H1 (cell line): ENCODE measurements around the gene BCL2. TPM values are rescaled to one million over a fixed set of nuclear protein-coding genes. Genes with fewer than 3 reads are reported as not detected.

Experiments
- CTCF ChIA-PET: fragments of 300-600 bp; sonication (Branson Sonifier 250); formaldehyde crosslinking; loops from one replicate; lab custom pipeline; 2021; ENCODE audit not compliant: partially characterized antibody; lab: Charles Lee
- POLR2A ChIA-PET: fragments of 300-600 bp; sonication (Branson Sonifier 250); formaldehyde crosslinking; loops from one replicate; lab custom pipeline; 2021; ENCODE audit warnings: inconsistent platforms; ENCODE audit not compliant: partially characterized antibody; lab: Charles Lee
- DNase-seq, 2 experiments: peaks; one replicate each; pipeline versions ENCODE4 v3.0.0 to v3.0.0-alpha.2; 2010 to 2022; ENCODE audit warnings: low spot score in 2 of 2, low read depth in 1 of 2, mixed read lengths in 1 of 2
- FAIRE-seq: peaks from 2 replicates; lab custom pipeline; 2011; peaks lifted over from hg19 to GRCh38; lab: Jason Lieb, UNC
- H2AFZ ChIP-seq: 2 replicates; pipeline ENCODE4 v1.8.1; 2012; ENCODE audit warnings: low read length, inconsistent platforms
- H2AK5ac ChIP-seq: 2 replicates; pipeline ENCODE4 v1.6.1; 2013; ENCODE audit warnings: low read depth, low read length
- H2BK120ac ChIP-seq: replicated peaks from 2 replicates; pipeline ENCODE3; 2013; ENCODE audit warnings: low read depth, low read length, inconsistent platforms
- H2BK12ac ChIP-seq: 2 replicates; pipeline ENCODE4 v1.6.1; 2013; ENCODE audit warnings: low read depth, low read length
- H2BK15ac ChIP-seq: 2 replicates; pipeline ENCODE4 v1.6.1; 2013; ENCODE audit warnings: low read length
- H2BK20ac ChIP-seq: 2 replicates; pipeline ENCODE4 v1.6.1; 2013; ENCODE audit warnings: low read length
- H2BK5ac ChIP-seq: 2 replicates; pipeline ENCODE4 v1.6.1; 2013; ENCODE audit warnings: low read depth, low read length
- H3K14ac ChIP-seq: 2 replicates; pipeline ENCODE4 v1.6.1; 2013; ENCODE audit warnings: inconsistent platforms; ENCODE audit not compliant: insufficient read length
- H3K18ac ChIP-seq: 2 replicates; pipeline ENCODE4 v1.6.1; 2013; ENCODE audit warnings: low read length; ENCODE audit errors: extremely low read depth
- H3K23ac ChIP-seq: 2 replicates; pipeline ENCODE4 v1.6.1; 2013; ENCODE audit warnings: inconsistent platforms; ENCODE audit not compliant: insufficient read length
- H3K23me2 ChIP-seq: 2 replicates; pipeline ENCODE4 v1.6.1; 2013; ENCODE audit warnings: low read depth, low read length
- H3K27ac ChIP-seq: 2 replicates; pipeline ENCODE4 v1.6.1; 2011; ENCODE audit warnings: low read depth, low read length, inconsistent platforms
- H3K27me3 ChIP-seq, 4 experiments: replicated peaks in 1 of 4; 1 replicate in 1 of 4; 2 replicates in 3 of 4; pipeline versions ENCODE4 v1.6.1 to v1.8.1; 2011 to 2013; ENCODE audit warnings: low read length in 3 of 4, mild to moderate bottlenecking in 3 of 4, inconsistent platforms in 2 of 4, mixed read lengths in 2 of 4, moderate library complexity in 1 of 4; ENCODE audit not compliant: control insufficient read depth in 3 of 4, insufficient read depth in 3 of 4; ENCODE audit errors: extremely low read depth in 1 of 4
- H3K36me3 ChIP-seq, 4 experiments: 2 replicates each; pipeline versions ENCODE4 v1.6.1 to v1.8.1; 2011 to 2013; ENCODE audit warnings: mild to moderate bottlenecking in 4 of 4, low read length in 3 of 4, moderate library complexity in 2 of 4, control low read depth in 1 of 4, inconsistent platforms in 1 of 4; ENCODE audit not compliant: insufficient read depth in 4 of 4, control insufficient read depth in 2 of 4
- H3K4ac ChIP-seq: replicated peaks from 2 replicates; pipeline ENCODE3; 2013; ENCODE audit warnings: low read length, low read depth, mixed read lengths, inconsistent platforms; ENCODE audit not compliant: insufficient read length
- H3K4me1 ChIP-seq, 4 experiments: replicated peaks in 1 of 4; 1 replicate in 1 of 4; 2 replicates in 3 of 4; pipeline versions ENCODE4 v1.6.1 to v1.8.1; 2011 to 2013; ENCODE audit warnings: low read length in 3 of 4, inconsistent platforms in 2 of 4, mixed read lengths in 1 of 4; ENCODE audit not compliant: insufficient read depth in 4 of 4, control insufficient read depth in 3 of 4
- H3K4me2 ChIP-seq, 2 experiments: 2 replicates each; pipeline versions ENCODE4 v1.6.1 to v1.8.1; 2011 to 2013; ENCODE audit warnings: low read depth in 2 of 2, low read length in 2 of 2, control low read depth in 1 of 2, inconsistent platforms in 1 of 2, mild to moderate bottlenecking in 1 of 2; ENCODE audit not compliant: insufficient read depth in 1 of 2
- H3K4me3 ChIP-seq, 4 experiments: fragments of 200-600, 300-600 bp in 1 of 4; sonication (generic), shearing (Covaris generic), sonication (Bioruptor Twin) in 1 of 4; 2 replicates each; pipeline versions ENCODE4 v1.5.1 to v1.8.1; 2011 to 2016; ENCODE audit warnings: low read length in 4 of 4, low read depth in 3 of 4, control low read depth in 2 of 4, inconsistent platforms in 2 of 4, mild to moderate bottlenecking in 2 of 4, mixed read lengths in 1 of 4, moderate library complexity in 1 of 4; ENCODE audit not compliant: insufficient read depth in 2 of 4; ENCODE audit errors: extremely low read depth in 1 of 4
- H3K56ac ChIP-seq: replicated peaks from 2 replicates; pipeline ENCODE3; 2013; ENCODE audit warnings: low read depth, mild to moderate bottlenecking, mixed read lengths, low read length, inconsistent platforms; ENCODE audit not compliant: insufficient read length
- H3K79me1 ChIP-seq: 2 replicates; pipeline ENCODE4 v1.6.1; 2013; ENCODE audit warnings: low read depth, low read length, control low read depth
- H3K79me2 ChIP-seq, 2 experiments: 2 replicates each; pipeline versions ENCODE4 v1.6.1 to v1.8.1; 2012 to 2013; ENCODE audit warnings: low read length in 2 of 2, mild to moderate bottlenecking in 2 of 2, inconsistent platforms in 1 of 2; ENCODE audit not compliant: insufficient read depth in 2 of 2, control insufficient read depth in 1 of 2
- H3K9ac ChIP-seq, 4 experiments: replicated peaks in 1 of 4; 1 replicate in 1 of 4; 2 replicates in 3 of 4; pipeline versions ENCODE4 v1.6.1 to v1.8.1; 2011 to 2013; ENCODE audit warnings: low read depth in 3 of 4, low read length in 3 of 4, control low read depth in 2 of 4, mild to moderate bottlenecking in 2 of 4, moderate library complexity in 2 of 4, inconsistent platforms in 1 of 4; ENCODE audit errors: extremely low read depth in 1 of 4
- H3K9me3 ChIP-seq, 2 experiments: 2 replicates each; pipeline versions ENCODE4 v1.6.1 to v1.8.1; 2012 to 2013; ENCODE audit warnings: mild to moderate bottlenecking in 2 of 2, moderate library complexity in 2 of 2, control low read depth in 1 of 2, inconsistent platforms in 1 of 2, low read depth in 1 of 2, low read length in 1 of 2, mixed read lengths in 1 of 2; ENCODE audit not compliant: insufficient read depth in 2 of 2
- H4K20me1 ChIP-seq, 2 experiments: replicated peaks in 1 of 2; 2 replicates each; pipeline versions ENCODE3 to v1.8.1; 2011 to 2013; ENCODE audit warnings: inconsistent platforms in 2 of 2, low read length in 2 of 2, mild to moderate bottlenecking in 1 of 2; ENCODE audit not compliant: insufficient read depth in 2 of 2, control insufficient read depth in 1 of 2
- H4K5ac ChIP-seq: 2 replicates; pipeline ENCODE4 v1.6.1; 2013; ENCODE audit warnings: low read length, low read depth, mixed read lengths, inconsistent platforms; ENCODE audit not compliant: insufficient read length
- H4K8ac ChIP-seq: 2 replicates; pipeline ENCODE4 v1.8.0; 2013; ENCODE audit warnings: mild to moderate bottlenecking, moderate library complexity, low read length, inconsistent platforms; ENCODE audit not compliant: insufficient read depth; ENCODE audit errors: extremely low read depth
- H4K91ac ChIP-seq: replicated peaks from 2 replicates; pipeline ENCODE3; 2013; ENCODE audit warnings: low read length, mixed read lengths, inconsistent platforms; ENCODE audit not compliant: insufficient read length
- EZH2 ChIP-seq: fragments of 200-600 bp; sonication (generic); IDR thresholded peaks from 2 replicates; pipeline ENCODE4 v1.7.1; 2012; ENCODE audit warnings: low read depth, mild to moderate bottlenecking, moderate library complexity, low read length, inconsistent platforms; ENCODE audit not compliant: severe bottlenecking
- WGBS, 2 experiments: shearing (Covaris generic) in 1 of 2; methylation state at CpG; one replicate each; pipeline versions ENCODE4 v1.1.6 to v1.1.7; 2013 to 2015; ENCODE audit warnings: low lambda C conversion rate in 2 of 2, mixed read lengths in 2 of 2, inconsistent platforms in 1 of 2, low coverage in 1 of 2, missing lambda C conversion rate in 1 of 2; ENCODE audit not compliant: insufficient replicate concordance in 2 of 2, insufficient coverage in 1 of 2, insufficient read length in 1 of 2; ENCODE audit errors: extremely low coverage in 1 of 2, missing lambda C conversion rate in 1 of 2; 5-methylcytosine and 5-hydroxymethylcytosine counted together
- polyA plus RNA-seq, 7 experiments: library from polyadenylated mRNA; depleted of rRNA in 3 of 7; stranded (reverse) in 5 of 7; unstranded in 2 of 7; fragments of >200 nt in 5 of 7; fragments of 200-250 nt in 2 of 7; gene quantifications; 1 replicate in 5 of 7; 2 replicates in 1 of 7; 4 replicates in 1 of 7; pipeline versions ENCODE4 v1.2.1 to v1.2.3, GENCODE V29; 2011 to 2013; ENCODE audit warnings: missing spikeins in 2 of 7, mixed read lengths in 2 of 7
- total RNA-seq: library from RNA; stranded (reverse); fragmentation: NEBNext Ultra II Directional; extraction: Animal tissue kit (Norgen Biotek cat#: 25700); gene quantifications from 2 replicates; pipeline ENCODE4 v1.2.1, GENCODE V29; 2021

Gene BCL2
- total and polyA plus RNA-seq, 2 of the 8 experiments (the other 6 are each of a cell fraction or from before 2014, with no cell fraction given), result 0.59 to 4.5 TPM

DNA sequence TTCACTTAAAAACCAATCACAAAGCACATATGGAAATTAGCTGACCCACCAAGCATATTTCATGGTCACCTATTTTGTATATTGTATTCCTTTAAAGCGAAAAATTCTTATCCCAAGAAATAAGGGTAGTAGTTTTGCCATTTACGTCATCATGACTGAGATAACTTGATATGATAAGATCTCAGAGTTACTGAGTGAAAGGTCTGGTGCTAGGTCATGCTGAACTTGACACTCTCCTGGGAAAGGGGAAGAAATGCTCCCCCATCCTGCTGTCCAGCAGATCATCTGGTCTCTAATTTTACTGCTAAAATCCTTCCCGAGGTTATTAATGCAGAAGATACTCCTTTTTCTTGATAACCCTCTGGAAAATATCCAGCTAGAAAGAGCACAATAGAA lies 78.3 kb downstream of the BCL2 start:
- POLR2A ChIA-PET, result no interaction called here
- peaks cover 5 to 21% (median 9%) of the 10 kb centered on the region in 4 experiments for H3K4me1 ChIP-seq
- no peaks in the 10 kb centered on the region; the same call in 1 of the 2 replicates for H3K23me2 ChIP-seq
- H2BK120ac ChIP-seq, result no peak overlapping the region
- no peak overlapping the region for H3K14ac ChIP-seq
- no peaks in the 10 kb centered on the region for H3K36me3 ChIP-seq
- H3K79me2 ChIP-seq, result no peaks in the 10 kb centered on the region
- H2AK5ac ChIP-seq, result no peak overlapping the region
- no peak overlapping the region for H4K5ac ChIP-seq
- no peak overlapping the region for H4K91ac ChIP-seq
- DNase-seq, result no peak
- 87% methylated on average over 3 of the region's 3 CpGs; no CpG with 5 or more reads in 1 of the 2 experiments for WGBS, 2 experiments
- no peak overlapping the region for H3K18ac ChIP-seq
- H3K56ac ChIP-seq, result no peak overlapping the region
- no peak overlapping the region for H3K23ac ChIP-seq
- no peak overlapping the region for H2BK12ac ChIP-seq
- no peaks in the 10 kb centered on the region for H3K27me3 ChIP-seq
- no peak overlapping the region for H2AFZ ChIP-seq
- H3K79me1 ChIP-seq, result no peaks in the 10 kb centered on the region
- no peak overlapping the region for H4K8ac ChIP-seq
- no peak for TF ChIP-seq EZH2
- no peak overlapping the region for H3K4me3 ChIP-seq
- no peak overlapping the region for H2BK5ac ChIP-seq
- H2BK15ac ChIP-seq, result no peak overlapping the region
- no peak for FAIRE-seq
- H3K4ac ChIP-seq, result no peak overlapping the region
- no peak overlapping the region for H2BK20ac ChIP-seq
- no peaks in the 10 kb centered on the region for H3K9me3 ChIP-seq
- CTCF ChIA-PET, result no interaction called here
- H3K27ac ChIP-seq, result no peak overlapping the region
- H3K9ac ChIP-seq, result no peak overlapping the region
- no peak overlapping the region for H3K4me2 ChIP-seq
- H4K20me1 ChIP-seq, result no peaks in the 10 kb centered on the region
